T-helper 9 cell (primary cell): ENCODE results near the gene SORCS1.

Source experiments
- DNase-seq: peaks from one replicate; pipeline ENCODE4 v3.0.0-alpha.2; 2020
- total RNA-seq, 2 donors: gene quantifications; one replicate each; lab custom pipeline; 2026; lab: John Stamatoyannopoulos, UW

The SORCS1 gene
- total RNA-seq = 0 to 0.14 reads per million in 2 donors

DNA sequence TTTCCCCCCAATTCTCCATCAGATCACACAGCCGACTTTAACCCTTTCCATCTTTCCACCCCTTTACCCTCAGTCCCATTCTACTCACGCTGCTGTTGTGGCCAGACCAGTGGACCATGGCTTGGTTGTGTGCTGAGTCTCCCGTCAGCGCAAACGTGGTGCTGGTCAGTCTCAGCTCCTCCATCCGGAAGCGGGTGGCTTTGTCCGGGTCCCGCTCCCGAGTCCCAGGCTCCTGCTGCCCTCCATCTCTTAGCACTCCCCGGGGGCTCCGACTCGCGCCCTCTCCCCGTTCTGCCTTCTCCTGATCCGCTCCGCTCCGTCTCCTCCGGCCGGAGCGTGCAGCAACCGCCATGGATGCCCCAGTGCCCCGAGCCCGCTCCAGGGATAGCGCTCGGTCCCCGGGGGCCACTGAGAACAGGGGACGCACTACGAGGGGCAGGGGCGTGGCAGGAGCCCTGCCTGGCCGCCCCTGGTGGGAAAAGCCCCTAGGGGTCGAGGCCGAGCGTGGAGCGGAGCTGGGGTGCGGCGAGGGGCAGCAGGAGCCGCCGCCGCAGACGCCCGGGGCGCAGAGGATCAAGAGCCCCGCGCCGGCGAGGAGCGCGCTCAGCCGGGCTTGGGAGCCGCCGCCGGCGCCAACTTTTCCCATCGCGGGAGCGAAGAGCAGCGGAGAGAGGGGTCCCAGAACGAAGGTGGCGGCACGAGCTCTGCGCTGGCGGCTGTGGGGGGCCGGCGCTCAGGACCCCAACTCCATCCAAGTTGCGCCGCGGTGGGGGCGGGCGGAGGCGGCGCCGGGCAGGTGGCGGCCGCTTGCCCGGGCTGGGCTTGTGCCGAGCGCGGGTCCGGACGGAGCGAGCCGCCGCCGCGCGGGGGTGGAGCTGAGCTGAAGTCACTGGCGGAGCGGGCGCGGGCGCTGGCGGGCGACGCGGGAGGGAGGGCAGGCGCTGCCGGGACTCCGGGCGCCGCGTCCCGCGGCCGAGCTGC, at the start of gene SORCS1:
Gene SORCS1, minus strand, starts transcription at position 826 of the 981 bp plus-strand sequence.
- no peak for DNase-seq

DNA sequence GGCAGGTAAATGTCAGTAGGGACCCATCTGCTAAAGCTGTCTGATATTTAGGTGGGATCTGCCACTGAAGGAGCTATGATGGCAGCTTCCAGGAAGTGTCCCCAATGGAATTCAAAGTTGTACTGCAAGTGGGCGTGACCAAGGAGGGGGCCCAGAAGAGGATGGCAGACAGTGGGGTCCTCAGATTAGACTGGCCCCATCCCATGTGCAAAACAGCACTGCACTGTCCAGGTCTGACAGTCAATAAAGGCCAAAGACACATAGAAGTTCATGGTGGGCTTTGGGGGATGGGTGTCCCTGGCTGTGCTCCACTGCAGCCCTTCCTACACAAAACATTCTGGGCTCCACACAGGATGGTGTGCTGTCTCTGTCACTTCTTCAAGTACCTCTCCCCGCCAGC, 49.8 kb upstream of the SORCS1 start:
- DNase-seq = no peak

DNA sequence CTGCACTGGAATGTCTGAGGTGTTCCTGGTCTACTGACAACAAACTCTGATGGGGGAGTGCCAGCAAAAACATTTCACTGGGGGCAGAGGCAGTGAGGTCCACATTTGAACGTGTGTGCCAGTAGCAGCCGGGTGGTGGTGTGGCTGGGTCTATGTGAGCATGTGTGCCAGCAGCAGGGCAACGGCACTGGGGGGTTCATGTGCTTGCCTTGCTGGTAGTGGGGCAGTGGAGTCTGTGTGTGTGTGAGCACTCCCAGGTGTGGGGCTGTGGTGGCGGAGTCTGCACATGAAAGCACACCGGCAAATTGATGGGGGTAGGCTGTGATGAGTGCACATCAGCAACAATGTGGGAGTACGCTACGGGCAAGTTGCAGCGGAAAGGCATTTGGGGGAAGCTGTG, 49.4 kb upstream of the SORCS1 start:
- no peak for DNase-seq

DNA sequence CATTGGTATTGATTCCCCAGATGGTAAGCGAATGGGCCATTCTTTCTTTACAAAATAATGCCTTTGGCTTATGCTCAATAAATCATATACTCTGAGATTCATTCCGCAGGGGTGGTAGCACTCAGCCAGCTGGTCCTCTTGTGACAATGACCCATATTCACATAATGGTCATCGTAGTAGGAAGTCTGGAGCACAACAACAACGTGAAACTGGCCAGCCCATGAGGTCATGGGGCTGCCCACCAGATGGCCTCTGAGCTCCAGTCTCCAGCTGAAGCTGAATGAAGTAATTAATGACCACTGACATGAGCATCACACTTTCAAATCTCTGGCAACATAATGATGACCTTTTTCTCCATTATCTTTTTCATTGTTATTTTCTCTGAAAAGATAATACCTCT, 42.3 kb upstream of the SORCS1 start:
- DNase-seq = no peak

DNA sequence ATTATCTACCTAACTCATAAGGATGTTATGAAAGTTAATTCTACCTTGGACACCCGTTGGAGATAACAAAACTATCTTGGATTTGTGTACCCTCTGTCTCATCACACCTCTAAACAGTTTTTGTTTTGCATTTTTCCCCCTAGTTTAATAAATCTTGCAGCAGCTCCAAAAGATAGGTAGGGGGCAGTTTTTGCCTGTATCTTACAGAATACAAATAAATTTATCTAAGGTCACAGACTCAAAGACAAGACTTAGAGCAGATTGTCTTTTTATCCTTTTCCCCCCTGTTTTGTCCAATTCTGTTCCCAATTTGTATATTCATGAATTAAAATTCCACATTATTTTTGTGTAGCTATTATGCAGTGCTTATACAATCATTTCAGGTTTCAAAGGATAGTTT, 5.0 kb upstream of the SORCS1 start:
- DNase-seq = no peak

DNA sequence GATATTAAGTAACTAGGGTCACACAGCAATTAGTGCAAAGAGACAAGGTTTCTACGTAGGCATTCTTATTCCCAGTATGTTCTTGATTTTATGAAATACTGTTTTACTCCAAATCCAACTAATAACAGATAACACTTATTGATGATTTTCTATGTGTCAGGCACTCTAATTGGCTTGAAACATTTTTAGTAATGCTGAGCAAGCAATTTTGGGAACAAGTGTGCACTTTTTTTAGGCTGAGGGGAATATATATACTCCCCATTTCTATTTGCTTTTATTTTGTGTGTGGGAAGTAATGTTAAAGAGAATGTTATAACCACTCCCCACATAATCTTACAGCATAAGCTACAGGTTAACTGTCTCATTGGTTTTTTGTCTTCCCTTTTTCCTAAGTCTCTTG, 4.2 kb upstream of the SORCS1 start:
- no peak for DNase-seq

DNA sequence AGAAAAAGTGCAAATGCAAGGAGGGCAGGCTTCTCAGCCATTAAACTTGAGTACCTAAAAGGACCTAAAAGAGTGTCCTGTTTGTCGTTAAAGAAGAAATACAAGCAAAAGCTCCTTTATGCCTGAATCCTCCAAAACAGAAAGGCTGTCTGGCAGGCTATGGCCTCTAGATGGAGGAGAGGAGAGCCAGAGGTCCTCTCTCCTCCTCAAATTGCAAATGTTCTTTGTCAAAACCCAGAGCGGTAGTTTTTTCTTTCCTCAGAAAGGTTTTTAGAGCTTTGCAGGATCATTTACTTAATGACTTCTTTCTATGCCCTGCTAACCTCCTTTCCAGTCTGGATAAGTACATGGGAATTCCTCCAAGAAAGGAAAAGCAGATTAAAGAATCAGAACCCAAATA, 1.9 kb upstream of the SORCS1 start:
- no peak for DNase-seq

DNA sequence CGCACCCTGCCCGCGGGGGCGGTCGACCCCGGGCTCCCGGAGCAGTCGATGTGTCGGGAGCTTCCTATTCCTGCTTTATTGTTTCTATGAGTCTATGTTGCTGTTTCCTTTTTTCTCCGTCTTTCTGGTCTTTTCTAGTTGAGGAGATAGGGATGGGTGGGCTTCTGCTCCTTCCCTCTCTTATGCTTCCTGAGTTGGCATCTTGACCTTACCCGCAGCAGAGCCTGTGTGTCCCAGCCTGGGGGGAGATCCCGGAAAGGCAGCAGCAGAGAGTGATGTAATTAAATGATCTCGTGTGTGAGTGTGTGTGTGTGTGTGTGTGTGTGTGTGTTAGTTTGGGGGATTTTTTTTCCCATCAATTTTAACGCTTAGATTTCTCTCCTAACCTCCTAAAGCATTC, 486 bp upstream of the SORCS1 start:
- no peak for DNase-seq

DNA sequence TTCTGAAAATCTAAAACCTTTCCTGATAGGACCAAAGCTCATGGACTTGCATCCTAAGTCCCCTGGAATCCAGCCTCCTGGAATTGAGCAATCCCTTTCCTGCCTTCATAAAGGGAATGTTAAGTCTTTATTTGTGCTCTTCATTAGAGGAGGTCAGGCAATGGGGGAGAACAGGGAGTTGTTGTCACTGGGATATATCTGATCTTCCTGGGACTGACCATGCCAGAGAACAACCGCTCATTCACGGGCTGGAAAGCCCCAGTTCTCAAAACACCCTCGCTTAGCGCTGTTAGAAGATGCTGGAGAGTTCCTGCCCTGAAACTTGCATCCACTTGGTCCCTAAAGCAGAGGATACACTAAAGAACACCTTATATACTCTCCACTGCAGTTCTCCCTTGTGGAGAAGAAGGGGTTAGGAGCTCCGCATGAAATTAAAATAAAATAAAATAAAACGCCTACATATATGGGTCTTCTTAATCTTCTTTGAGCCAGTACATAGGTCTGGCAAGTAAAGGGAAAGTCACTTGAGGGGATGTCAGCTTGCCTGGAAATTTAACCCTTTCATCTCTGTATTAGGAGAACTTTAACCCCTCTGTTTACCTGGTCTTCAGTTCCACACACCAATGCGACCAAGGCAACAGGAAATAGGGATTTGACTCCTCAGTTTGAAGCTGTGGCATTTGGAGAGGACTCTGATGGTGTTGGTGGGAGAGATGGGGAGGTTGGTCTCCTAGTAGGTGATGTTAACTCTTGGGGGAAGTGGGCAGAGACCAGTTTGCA, 1.2 kb downstream of the SORCS1 start:
- DNase-seq = no peak

DNA sequence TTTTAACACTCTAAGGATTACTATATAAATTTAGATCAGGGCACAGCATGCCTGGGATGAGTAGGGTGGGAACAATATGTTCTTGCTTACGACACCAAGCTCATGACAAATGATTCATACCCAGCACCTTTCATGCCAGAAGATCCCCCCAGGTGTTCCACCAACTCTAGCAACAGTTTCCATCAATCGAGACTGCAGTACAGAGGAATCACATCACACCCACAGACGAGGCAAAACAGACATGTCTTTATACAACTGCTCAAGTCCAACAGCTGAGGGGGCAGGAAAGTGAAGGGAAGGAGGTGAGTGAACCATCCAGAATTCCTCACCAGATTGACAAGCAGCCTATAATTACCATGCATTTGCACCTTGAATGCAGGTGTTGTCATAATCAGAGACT, 3.6 kb downstream of the SORCS1 start:
- no peak for DNase-seq

DNA sequence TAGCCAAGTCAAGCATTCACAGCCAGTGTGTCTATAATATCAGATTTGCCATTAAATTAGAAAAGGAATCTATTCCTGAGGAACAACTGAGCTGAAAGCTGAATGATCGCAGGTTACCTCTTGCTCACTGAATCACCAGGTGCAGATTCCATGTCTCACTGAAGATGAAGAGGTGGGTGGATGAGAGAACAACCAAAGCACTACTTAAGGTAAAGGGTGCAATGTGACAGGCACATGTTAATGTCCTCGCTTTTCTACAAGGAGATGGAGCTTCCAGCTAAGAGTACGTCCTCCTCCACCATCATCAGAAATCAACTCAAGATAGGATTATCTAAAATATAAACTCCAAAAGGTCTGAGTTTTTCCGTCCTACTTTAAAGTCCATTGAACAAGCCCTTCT, 4.6 kb downstream of the SORCS1 start:
- DNase-seq = no peak

DNA sequence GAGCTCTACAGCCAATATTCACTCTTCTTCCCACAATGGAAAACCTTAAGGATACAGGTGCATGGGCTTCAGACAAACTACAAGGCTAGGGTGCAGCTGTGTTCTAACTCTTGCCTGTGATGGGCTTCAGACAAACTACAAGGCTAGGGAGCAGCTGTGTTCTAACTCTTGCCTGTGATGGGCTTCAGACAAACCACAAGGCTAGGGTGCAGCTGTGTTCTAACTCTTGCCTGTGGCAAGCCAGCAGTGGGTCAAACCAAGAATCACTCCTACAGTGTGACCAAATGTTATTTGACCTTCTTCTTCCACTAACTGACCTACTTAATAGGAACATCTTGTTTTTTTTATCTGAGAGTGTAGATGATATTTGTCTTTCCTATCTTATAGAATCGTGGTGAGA, 7.4 kb downstream of the SORCS1 start:
- no peak for DNase-seq

DNA sequence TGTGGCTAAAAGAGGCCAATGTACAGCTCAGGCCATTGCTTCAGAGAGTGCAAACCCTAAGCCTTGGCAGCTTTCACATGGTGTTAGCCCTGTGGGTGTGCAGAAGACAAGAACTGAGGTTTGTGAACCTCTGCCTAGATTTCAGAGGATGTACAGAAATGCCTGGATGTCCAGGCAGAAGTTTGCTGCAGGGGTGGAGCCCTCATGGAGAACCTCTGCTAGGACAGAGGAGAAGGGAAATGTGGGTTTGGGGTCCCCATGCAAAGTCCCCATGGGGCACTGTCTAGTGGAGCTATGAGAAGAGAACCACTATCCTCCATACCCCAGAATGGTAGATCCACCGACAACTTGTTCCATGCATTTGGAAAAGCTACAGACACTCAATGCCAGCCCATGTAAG, 12.4 kb downstream of the SORCS1 start:
- DNase-seq = no peak

DNA sequence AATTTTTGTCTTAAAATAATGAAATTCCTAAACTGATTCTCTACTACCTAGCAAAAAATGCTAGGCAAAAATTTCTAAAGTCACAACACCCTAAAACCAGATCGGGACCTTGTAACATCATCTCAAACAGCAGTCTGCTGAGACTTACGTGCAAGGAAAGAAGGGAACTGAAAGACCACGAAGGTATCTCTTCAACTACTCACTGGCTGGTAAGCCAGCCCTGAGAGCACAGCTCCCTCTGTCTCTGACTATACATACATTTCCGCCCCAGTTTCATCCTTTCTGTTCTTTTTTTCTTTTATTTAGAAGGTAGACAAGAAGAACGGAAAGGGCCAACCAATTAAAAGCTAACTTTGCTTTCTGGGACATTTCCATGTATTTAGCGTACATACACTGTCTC, 15.6 kb downstream of the SORCS1 start:
- no peak for DNase-seq

DNA sequence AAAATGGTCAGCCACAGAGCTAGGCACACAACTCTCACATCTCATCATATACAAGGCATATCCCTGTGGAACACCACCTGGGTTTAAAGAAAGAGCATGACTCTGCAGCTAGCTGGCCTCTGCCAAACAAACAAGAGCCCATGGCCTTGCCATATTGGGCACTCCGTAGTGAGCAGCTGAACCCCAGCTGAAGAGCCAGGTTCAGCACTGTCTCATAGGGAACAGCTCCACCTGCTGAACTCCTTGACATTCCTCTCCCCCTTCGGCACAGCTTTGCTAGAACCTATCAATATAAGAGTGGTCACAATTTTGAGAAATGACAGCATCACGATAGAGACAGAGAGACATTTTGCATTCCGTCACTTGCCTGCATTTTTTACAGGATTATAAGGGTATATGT, 20.0 kb downstream of the SORCS1 start:
- DNase-seq = no peak

DNA sequence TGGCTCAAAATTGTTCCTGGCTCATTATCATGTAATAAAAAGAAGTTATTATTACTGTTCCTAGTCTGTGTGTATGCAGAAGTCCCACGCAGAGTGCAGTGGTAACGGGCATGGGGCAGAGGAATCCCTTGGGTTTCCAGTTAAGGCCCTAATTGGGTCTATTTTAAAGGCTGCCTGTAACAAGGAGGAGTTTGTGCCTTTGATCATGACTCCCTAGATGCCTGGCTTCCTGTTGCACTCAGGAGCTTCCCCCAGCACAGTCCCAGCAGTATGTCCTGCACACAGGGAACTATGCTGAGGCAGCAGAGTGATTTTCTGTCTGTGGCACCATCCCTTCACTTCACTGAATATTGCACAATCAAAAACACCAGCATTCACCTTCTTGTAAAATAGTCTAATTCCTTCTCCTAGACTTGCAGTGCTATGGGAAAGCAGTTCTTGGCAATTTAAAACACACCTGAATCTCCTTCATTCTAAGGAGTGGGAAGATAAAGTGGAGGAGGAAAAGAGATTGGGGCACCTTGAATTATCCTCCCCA, 22.9 kb downstream of the SORCS1 start:
- no peak for DNase-seq

DNA sequence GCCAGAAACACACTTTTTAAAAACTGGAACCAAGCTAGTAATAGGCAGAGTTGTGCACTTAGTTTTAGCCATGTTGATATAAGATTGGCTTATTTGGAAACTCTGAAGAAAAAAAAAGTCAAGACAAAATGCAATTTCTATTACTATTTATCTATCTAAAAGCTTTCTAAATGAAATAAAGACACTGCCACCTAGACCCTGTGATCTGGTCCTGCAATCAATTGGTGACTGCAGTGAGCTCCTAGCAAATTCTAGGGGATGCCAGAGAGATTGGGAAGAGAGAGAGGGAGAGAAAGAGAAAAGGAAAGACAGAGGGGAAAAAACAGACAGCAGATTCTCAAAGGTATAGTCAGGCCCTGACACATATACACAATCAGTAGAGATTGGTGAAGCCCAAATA, 25.3 kb downstream of the SORCS1 start:
- DNase-seq = no peak

DNA sequence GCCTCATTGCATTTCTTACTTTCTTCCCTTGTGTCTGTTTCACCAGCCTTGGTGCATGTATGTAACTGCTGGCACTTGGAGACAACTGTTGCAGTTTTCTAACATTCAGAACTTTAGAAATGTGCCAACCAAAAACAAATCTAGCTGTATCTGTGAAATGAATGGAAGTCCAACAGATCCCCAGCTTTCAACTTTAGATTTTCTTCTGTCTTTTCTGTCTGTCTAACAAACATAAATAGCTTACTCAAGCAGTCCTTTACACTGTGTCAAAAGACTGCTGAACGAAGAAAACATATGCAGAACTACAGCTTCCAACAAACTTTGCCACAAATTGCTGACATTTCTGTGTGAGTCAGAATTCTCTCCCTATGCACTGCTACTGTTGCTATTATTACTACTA, 30.9 kb downstream of the SORCS1 start:
- no peak for DNase-seq

DNA sequence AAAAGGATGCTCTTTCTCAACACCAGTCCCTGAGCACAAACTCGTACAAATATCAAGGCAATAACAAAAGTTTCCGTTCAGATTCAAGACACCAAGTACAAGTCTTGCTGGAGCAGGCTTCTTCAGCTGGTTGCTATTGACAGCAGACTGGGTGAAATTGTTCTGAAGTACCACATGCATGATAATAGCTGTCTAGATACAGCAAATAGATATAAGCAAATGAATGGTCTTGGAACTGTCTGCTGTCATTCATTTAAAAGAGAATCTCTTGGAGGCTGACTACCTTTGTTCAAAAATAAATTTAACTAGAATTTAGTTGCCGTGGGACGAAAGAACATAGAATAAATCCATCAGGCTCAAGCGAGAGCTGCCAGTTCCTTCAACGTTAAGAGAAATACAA, 35.5 kb downstream of the SORCS1 start:
- DNase-seq = no peak

DNA sequence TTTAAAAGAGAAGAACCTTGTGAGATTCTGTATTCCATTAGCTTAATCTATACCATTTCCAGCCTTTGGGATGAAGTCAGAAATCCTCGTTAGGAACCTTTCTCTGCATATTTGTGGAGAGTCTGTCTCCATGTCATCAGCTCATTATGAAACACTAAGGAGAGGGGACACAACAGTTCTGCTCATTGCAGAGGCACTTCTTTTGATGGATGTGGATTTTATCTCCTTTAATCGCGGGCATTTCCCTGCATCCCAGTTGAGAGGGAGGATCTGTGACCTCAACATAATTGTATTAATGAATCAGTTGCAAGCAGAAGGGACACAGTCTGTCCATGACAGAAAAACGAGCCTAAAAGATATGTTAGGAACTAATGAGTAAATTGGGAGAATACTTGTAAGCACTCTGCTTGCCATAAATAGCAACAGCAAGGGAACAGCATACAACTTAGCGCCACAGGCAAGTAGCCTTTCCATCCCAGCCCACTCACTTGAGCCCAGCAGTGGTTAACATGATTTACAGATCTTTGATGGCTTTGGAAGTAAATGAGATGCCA, 37.9 kb downstream of the SORCS1 start:
- DNase-seq = no peak

DNA sequence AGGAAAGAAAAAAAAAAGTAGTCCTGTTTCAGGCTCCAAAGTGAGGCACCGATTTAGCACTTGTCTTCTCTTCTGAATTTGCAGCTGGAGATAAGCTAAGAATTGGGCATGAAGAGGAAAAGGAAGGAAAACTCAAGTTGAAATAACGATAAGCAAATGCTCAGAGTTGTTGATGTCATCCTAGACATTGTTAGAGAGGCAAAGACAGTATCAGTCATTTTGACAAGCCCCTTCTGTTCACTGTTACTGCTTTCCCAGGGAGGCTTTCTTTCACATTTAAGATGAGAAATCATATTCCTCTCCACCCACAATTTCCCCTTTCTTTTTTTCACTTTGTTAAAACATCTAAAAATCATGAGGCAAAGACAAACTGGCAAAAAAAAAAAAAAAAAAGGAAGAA, 41.8 kb downstream of the SORCS1 start:
- no peak for DNase-seq

DNA sequence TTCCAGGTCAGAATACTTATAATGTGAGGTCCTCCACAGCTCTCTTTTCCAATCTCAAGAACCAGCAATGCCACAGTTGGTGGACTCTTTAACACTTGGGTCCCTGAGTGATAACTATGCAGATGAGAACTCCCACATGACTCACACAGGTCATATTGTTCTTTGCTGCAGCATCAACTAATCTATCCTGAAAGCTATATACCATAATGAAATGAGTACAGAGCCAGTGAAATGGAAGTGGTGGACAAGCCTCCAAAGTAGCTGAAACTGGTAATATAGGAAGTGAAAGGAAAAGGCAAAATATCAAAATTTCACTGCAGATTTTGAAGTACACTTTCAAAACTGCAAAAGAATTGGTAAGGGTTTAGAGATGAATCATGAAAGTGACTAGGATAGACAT, 45.6 kb downstream of the SORCS1 start:
- no peak for DNase-seq

DNA sequence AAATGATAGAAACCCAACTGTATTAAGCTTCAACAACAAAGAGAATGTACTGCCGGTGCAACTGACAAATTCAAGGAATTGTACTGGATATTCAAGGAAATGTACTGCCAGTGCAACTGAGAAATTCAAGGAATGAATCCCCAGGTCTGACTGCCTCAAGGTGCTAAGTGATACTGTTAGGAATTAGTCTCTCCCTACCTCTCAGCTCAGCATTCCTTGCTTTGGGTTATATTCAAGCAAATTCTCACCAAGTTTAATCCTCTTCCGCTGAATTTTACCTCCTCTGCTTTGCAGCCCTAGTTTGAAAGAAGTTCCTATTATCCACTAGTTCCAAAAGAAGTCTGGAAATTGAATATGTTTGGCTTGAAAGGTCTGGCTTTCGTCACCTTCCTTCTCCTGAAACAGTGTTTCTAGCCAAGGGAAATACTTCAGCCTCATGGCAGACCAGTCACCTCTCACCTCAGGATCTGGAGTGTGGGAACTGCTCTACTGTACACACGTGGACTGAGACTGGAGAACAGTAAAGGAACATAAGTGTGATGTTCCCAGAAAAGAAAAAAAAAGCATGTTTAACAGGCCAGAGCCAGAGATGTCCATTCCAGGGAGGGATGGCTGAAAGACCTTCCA, 60.4 kb downstream of the SORCS1 start:
- no peak for DNase-seq
